Activated CD4-positive, alpha-beta T cell treated with anti-CD3 and anti-CD28 coated beads for 48 hours (primary cell): Measurements from ENCODE around the gene HMGN5.

Experiments used
- DNase-seq: peaks from one replicate; pipeline ENCODE4 v3.0.0-alpha.2; 2020

The HMGN5 gene, protein sequence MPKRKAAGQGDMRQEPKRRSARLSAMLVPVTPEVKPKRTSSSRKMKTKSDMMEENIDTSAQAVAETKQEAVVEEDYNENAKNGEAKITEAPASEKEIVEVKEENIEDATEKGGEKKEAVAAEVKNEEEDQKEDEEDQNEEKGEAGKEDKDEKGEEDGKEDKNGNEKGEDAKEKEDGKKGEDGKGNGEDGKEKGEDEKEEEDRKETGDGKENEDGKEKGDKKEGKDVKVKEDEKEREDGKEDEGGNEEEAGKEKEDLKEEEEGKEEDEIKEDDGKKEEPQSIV

DNA sequence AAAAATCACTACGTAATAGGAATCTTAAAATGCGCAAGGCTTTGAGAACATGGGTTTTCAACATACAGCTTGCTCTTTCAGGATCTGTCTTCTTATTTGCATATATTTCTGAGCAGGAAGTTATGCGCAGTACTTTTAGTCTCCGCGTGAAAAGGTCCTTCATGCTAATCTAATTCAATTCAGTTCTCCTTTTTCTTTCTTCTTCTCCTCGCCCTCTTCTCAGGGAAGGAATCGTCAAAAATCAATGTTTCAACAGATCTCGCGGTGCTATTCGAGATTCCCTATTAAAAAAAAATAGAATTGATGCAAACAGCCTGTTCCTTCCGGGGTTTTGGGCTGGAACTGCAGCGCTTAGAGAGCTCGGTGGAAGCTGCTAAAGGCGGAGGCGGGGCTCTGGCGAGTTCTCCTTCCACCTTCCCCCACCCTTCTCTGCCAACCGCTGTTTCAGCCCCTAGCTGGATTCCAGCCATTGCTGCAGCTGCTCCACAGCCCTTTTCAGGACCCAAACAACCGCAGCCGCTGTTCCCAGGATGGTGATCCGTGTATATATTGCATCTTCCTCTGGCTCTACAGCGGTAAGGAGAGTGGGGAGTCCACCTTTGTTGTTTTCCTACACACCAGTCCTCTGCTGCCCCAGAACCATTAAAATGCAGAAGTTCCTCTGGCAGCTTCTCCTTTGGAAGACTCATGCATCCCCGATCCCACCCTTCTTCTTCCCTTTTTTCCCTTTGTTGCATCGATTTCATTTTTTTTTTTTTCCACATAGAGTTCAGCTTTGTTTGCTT lies at the start of gene HMGN5, which contains the start of gene SH3BGRL:
HMGN5 (minus strand) TSS at position 243 of the 785 bp plus-strand sequence. CDS start 80,364 bp downstream, outside the sequence.
SH3BGRL (plus strand) TSS at position 432 of the 785 bp plus-strand sequence; CDS start at position 531, 99 bp downstream.
- peak; percentile 77 for DNase-seq

DNA sequence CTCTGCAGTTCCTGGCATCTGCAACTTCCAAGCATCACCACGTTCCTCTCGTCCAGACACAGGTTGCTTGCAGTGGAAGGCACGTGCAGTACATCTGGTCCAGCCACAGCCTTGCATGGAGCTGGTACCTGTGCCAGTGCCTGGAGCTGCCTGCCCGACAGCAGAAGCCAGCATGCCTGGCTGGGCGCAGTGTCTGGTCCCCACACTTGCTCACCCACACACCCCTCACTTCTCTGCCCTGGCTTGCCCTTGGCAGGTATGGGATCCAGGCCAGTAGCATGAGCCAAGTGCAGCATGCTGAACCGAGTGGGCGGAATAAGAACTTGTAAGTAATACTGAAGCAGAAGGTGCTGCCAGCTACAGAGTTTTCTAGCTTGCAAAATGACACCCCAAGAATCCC lies 40.0 kb upstream of the HMGN5 start:
- no peak for DNase-seq

DNA sequence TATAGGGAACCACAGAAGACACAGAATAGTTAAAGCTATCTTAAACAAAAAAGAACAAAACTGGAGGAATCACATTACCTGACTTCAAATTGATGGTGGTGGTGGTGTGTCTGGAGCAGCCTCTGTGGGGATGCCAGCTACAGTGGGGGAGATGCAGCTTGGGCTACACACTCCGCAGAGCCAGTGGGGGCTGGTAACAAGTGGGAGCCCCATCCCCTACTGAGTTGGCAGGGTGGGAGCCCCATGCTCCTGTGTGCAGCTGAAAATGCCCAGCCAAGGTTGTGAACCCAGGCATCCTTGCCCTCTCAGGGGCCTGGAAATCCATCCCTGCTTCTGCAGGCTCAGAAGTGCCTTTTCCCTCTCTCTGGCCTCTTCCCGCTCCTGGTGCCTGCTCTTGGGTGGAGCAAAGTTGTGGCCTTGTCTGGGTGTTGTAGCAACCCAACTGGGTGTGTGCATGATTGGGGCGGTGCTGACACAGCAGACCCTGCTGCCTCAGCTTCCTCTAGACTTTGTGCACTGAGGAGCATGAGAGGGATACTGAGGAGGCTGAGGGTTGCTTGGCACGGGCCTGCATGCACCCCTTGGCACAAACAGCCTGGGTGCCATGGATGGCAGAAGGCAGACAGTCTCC lies 39.1 kb upstream of the HMGN5 start:
- DNase-seq: no peak

DNA sequence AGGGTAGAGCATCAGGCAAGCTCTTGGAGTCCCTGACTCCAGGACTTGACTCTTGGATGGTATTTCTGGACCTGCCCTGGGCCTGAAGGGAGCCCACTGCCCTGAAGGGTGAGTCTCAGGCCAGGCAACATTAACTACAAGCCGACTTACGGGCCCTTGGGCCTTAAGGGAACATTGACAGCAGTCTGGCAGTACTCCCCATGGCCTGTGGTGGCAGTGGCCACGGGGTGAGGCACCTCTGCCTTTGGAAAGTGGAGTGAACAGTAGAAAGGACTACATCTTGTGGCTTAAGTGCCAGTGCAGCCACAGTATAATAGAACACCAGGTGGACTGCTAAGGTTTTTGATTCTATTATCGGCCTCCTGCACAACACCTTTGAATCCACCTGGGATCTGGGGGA lies 36.5 kb upstream of the HMGN5 start:
- DNase-seq: no peak

DNA sequence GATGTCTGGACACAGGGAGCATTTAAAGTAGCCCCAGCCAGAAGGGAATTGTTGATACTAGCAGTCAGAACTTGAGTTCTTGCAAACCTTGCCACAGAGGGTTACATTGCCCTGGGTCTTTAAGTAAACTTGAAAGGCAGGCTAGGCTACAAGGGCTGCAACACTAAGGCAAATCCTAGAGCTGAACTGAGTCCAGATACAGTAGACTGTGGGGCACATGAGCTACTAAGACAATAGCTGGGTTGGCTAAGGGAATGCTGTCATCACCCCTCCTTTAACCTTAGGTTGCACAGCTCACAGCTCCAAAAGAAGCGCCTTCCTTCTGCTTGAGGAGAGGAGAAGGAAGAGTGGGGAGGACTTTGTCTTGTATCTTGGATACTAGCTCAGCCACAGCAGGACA lies 35.8 kb upstream of the HMGN5 start:
- no peak for DNase-seq

DNA sequence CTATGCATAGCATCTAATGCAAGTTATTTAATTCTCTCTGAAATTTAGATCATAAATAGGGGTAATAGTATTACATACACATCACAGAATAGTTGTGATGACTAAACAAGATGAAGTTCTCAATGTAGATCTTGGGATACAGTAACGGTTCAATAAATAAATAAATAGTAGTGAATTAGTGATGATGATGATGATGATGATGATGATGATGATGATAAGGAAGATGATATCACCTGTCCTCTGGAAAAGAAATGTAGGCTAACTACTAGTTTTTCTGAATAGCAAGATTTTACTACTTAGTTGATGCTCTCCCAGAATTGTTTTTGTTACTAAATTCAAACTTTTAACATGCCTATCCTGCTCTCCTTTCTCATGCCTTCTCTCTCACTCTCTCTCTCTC lies 30.5 kb upstream of the HMGN5 start:
- no peak for DNase-seq

DNA sequence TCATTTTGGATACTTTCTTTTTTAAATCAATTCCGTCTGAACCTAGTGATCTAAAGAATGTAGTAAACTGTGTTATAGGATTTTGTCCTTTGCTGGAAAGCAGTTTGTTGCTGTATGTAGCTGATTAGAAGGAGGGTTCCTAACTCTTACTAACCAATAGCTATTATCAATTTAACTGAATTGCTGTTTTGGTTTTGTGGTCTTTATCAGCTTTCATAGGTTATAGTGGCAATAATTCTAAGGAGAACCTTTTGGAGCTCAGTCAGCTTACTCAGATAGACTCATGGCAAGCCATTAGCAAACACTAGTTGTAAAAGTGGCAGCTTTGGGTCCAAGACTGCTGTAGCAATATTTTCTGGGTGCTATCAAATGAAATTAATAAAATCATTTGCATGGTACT lies 29.8 kb upstream of the HMGN5 start:
- no peak for DNase-seq

DNA sequence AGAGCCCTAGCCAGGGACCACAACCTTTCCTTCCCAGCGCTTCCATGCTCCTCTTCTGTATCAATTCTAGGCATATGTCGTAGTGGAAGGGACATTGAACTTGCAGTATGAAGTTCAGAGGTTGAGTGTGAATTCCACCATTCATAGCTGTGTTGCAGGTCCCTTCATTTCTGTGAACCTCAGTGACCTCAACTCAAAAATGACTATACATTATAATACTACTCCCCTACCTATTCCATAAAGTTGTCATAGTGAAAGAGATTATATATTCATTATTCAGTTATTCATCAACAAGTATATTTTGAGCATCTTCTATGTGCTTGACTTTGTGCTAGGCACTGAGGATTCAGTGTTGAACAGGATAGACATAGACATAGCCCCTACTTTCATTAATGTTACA lies 28.2 kb upstream of the HMGN5 start:
- DNase-seq: no peak

DNA sequence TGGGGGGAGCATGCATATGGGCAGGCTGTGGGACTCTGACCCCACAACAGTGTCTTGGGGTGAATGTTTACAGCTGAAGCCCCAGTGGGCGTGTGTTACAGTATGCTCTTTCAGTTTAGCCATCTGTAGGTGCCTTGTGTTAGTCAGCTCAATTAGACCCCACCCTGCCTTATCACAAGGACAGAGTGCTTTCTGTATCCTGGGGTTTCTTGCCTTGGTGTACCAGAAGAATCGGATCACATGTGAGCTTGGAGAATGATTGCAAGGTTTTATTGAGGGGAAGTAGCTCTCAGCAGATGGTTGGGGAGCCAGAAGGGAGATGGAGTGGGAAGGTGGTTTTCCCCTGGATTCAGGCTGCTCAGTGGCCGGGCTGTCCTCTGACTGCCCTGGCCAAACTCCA lies 27.5 kb upstream of the HMGN5 start:
- no peak for DNase-seq

DNA sequence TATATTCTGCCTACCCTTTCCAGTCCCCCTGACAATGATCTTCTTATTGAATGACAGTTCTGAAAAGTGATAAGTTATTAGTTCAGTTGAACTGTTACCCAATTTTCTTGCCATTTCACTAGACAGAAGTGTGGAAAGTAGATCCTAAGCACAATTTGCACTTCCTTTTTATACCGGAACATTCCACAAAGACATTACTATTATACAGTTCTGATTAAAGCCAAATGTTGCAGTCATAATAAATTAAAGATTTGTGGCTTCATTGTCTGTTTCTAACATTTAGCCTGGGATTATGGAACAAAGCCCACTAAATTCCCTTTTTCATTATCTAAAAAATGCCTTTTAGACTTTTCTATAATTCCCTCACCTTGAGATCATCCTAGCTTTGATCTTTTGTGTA lies 14.0 kb upstream of the HMGN5 start:
- no peak for DNase-seq

DNA sequence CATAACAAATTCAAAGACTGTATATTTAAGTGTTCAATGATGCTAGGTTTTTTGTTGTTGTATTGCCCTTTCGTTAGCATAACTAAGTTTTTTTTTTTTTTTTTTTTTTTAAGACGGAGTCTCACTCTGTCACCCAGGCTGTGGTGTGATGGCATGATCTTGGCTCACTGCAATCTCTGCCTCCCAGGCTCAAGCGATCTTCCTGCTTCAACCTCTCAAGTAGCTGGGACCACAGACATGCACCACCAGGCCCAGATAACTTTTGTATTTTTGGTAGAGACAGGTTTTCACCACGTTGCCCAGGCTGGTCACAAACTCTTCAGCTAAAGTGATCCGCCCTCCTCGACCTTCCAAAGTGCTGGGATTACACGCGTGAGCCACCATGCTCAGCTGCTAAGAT lies 7.2 kb upstream of the HMGN5 start:
- no peak for DNase-seq

DNA sequence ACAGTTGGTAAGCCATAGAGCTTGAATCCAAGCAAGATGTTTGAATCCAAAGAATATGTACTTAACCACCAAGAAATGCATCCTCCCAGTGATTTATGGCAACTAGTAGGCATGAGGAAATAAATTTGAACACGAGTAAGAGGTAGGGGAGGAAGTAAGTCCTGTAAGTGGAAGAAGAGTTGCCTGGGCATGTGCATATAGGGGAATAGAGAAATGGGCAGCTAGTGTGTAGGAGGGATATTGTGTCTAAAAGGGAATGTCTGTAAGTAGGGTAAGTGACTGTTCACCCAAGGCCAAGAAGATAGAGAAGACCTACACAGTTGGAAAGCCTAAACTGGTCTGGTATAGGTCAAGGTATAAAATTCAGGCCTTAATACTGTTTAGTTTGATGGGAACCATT lies 4.8 kb upstream of the HMGN5 start:
- DNase-seq: no peak

DNA sequence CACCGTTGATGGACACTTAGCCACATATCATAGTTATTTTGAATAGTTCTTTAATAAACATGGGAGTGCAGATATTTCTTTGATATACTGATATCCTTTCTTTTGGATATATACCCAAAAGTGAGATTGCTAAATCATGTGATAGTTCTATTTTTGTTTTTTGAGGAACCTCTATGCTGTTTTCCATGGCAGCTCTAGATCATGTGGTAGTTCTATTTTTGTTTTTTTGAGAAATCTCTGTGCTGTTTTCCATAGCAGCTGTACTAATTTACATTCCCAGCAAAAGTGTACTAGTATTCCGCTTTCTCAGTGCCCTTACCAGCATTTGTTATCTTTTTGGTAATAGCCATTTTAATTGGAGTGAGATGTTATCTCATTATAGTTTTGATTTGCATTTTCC lies 3.8 kb upstream of the HMGN5 start:
- DNase-seq: no peak

DNA sequence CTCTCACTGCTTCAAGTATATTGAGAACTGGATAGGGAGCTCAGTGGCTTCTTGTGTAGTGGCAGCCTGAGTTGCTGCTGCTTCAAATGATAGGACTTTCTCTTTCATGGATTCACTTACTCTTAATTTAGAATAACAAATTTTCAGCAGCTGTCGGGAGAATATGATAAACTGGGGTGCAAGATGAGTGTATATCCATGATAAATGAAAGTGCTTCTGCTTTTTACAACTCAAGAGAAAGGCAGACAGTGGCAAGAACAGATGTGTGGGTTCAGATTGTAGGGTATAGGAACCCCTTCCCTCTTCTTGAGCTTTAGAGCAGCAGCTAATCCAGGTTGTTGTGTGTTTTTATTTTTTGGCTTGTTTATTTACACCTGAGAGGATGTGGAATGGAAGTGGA lies 1.2 kb upstream of the HMGN5 start:
- DNase-seq: no peak

DNA sequence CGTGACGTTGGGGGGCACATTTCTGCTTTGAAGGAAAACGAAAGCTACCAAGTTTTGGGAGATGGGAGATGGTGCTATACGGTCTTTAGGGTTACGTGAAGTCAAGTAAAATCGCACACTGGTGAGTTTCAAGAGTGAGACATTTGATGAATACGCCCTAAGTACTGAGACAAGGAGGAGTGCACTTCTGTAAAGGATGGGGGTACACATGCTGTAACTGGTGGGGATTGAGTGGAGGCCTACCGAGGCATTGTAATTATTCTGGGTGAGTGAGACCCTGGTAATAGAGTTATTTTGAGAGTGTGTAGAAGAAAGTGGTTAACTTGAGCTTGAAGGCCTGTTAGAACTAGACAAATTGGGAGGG lies 725 bp upstream of the HMGN5 start:
- no peak for DNase-seq

DNA sequence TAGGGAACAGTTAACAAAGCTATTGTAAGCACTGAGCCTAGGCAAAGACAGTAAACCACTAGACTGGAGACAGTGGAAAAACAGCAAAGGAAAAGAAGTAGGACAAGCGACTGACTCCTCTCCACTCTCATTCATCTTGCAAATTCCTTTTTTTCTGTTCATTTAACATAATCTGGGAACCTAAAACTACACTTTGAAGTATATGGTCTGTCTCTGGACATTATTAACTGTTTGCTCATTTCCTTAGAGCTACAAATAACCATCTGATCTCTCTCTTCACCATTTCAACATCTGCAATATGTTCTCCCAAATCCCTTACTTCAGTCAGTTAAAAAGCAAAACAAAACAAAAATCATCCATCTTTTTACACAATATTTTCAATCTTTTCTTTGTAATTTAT lies 642 bp downstream of the HMGN5 start:
- DNase-seq: no peak

DNA sequence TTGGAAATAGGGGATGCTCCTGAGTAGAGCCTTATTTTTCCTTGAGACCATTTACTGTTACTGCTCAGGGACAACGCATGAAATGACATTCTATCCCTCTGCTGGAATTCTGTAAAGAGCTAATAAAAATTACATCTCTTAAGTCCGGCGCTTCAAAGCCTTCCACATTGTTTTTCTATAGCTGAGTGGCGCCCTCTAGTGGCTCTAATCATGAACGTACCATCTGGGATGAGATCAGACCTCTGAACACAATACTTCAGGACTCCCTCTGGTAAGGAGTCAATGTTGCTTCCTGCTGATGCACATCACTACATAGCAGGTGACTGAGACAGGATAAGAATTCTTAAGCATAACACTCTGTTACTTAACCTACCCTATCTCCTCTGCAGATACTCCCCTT lies 6.0 kb downstream of the HMGN5 start:
- peak; percentile 62 for DNase-seq

DNA sequence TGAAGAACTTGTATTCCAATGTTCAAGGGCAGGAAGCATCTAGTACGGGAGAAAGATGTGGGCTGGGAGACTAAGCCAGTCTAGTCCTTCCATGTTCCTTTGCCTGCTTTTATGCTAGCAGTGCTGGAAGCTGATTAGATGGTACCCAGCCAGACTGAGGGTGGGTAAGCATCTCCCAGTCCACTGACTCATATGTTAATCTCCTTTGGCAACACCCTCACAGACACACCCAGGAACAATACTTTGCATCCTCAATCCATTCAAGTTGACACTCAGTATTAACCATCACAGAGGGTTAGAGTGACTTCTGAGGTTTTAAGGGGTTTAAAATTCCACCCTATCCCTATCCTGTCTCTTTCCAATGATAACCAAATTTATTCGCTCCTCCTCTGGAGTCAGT lies 6.5 kb downstream of the HMGN5 start:
- no peak for DNase-seq

DNA sequence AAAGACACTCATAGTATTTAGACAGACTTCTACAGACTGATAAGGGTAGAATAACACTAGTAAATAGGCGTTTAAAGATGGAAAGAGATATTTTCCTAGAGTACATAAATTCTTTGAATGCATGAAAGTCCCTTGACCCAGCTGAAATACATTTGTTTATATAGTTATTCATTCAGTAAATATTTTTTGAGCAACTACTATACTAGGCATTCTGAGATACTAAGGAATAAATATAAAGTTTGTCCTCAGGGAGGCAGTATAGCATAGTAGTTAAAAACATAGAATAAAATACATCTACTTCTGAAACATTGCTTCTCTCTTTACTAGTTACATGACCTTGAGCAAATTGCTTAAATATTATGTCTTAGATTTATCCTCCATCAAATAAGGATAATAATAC lies 27.4 kb downstream of the HMGN5 start:
- no peak for DNase-seq

DNA sequence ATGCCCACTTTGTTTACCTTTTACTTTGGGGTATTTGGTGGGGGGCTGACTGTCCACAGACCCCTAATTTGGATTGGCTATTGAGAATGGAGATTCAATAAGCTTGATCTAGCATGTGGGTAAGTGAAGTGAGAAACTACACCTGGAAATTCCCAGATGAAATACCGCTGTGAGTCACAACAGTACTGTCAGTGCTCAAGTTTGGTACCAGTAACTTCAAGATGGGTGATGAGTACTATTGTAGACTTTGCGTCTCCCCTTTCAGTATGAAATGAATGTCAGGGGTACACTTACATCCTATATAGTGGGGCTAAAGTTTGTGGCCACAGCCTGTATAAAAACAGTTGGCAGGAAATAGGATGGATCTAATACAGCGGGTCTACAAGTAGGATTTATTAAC lies 33.3 kb downstream of the HMGN5 start:
- DNase-seq: no peak

DNA sequence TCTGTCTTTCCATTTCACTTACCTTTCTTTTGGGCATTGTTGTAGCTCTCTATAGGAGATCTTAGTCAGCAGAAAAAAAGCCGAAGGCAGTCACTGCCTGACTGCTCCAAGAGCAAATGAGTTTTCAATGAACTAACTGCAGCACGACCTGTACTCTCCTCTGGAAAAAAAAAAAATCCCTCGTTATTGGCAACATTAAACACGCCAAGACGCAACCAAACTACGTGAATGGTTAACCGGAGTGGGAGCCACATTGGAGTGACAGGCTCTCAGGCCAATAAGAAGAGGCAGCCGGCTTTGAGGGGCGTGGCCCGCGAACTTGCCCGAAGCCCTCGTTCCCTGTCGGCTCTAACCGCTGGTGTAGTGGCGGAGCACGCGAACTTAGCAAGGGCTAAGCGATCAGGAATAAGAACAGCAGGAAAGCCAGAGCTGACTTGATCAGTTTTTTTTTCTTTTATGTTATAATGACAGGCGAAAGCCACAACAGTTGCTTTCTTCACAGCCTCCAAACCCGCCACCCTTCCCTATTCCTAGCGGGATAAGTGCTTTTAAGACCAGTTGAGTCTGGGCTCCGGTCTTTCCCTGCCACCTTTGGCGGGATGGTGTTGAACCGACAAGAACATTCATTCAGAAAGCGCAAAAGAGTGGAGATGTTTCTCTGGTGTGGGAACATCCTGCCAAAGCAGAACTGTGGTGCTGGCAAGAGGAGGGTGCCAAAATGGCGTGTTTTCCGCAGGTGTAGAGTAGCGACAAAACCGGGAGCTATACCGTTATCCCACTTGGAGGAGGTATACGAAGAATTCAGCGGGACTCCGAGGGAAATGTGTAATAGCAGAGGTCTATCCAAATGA lies 80.0 kb downstream of the HMGN5 start:
- DNase-seq: peak; percentile 90

DNA sequence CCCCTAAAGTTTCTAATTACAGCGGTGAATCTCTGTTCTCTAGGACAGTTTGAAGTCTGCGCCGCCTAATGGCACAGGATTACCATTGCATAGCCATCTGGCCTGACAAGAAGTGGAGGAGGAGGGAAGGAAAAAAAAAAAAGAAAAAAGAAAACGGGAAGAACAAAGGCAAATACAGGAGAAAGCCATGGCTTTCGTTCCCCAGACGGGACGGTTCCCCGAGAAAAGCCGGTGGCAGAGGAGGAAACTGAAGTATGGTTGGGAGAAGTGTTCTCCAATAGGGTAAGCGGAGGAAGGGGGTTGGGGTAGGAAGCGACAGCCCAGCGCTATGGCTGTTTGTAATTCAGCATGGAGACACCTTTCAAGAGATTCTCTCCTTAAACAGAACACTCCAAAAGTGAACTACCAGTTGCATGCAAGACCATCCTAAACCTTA lies 80.8 kb downstream of the HMGN5 start:
- DNase-seq: peak; percentile 44
